H1 (cell line): ENCODE data around the gene PSD. TPM values are rescaled to one million over a fixed set of nuclear protein-coding genes. Genes with fewer than 3 reads are reported as not detected.

Source experiments
- CHD2 ChIP-seq: IDR thresholded peaks from 2 replicates; pipeline ENCODE4 v1.6.1; 2012; ENCODE audit warnings: low read length, improper control_type of control experiment
- HDAC6 ChIP-seq: IDR thresholded peaks from one replicate; pipeline ENCODE4 v1.7.1; 2012; ENCODE audit warnings: low read depth, mild to moderate bottlenecking, inconsistent platforms, low read length, moderate library complexity
- POLR2AphosphoS5 ChIP-seq: IDR thresholded peaks from 2 replicates; pipeline ENCODE4 v1.6.1; 2011; ENCODE audit warnings: low read depth, low read length
- POU5F1 ChIP-seq: IDR thresholded peaks from 2 replicates; pipeline ENCODE4 v1.6.1; 2011; ENCODE audit warnings: low read depth, mild to moderate bottlenecking, low read length, moderate library complexity
- polyA plus RNA-seq, 7 experiments: library from polyadenylated mRNA; depleted of rRNA in 3 of 7; stranded (reverse) in 5 of 7; unstranded in 2 of 7; fragments of >200 nt in 5 of 7; fragments of 200-250 nt in 2 of 7; gene quantifications; 1 replicate in 5 of 7; 2 replicates in 1 of 7; 4 replicates in 1 of 7; pipeline versions ENCODE4 v1.2.1 to v1.2.3, GENCODE V29; 2011 to 2013; ENCODE audit warnings: missing spikeins in 2 of 7, mixed read lengths in 2 of 7
- total RNA-seq: library from RNA; stranded (reverse); fragmentation: NEBNext Ultra II Directional; extraction: Animal tissue kit (Norgen Biotek cat#: 25700); gene quantifications from 2 replicates; pipeline ENCODE4 v1.2.1, GENCODE V29; 2021

The PSD gene
- total and polyA plus RNA-seq, 2 of the 8 experiments (the other 6 are each of a cell fraction or from before 2014, with no cell fraction given): 5.4 to 6.0 TPM

DNA sequence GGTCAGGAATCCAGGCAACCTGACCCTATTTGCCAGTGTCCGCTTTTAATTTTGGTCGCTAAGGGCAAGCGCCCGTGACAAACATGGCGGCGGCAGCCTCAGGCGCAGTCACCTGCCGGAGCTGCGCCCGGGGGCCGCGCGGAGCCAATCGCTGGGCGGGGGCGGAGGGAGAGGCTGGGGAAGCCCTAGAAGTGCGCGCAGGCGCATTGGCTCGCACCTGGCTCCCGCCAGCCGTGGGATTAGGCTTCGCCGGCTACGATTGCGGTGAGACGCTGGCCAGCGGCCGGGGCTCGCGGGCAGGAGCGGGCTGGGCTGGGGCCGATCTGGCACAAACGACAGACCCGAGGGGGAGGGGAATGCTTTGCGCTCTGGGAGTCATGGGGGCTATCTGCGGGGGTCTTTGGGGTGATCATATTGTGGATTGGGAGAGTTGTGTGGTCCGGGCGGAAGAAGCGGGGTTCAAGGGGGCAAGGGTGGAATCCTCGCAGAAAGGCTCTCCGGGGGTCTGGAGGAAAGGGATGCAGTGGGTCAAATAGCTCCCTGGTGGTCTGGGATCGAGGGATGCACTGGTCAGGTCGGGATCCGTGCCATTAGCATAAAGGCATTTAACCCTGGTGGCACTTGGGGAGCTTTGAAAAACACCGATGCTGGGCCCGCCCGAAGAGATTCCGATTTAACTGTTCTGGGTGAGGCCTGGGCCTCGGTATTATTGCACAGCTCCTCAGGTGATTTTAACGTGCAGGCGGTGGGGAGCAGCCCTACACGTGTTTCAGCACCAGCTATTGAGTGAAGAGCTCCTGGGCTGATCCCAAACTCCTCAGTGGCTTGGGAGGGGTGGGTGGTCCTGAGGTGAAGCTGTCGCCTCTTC is 42.8 kb upstream of the PSD start (continued):
- TF ChIP-seq POLR2AphosphoS5 (no peak; the same call in 1 of the 2 replicates), CHD2 (peak; percentile 40; the same call in 1 of the 2 replicates), POU5F1 (no peak), HDAC6 (no peak)
